H9 (cell line): ENCODE results near the gene EPHX1. TPM values are rescaled to one million over a fixed set of nuclear protein-coding genes. Genes with fewer than 3 reads are reported as not detected.

ENCODE experiments used
- DNase-seq: peaks from one replicate; pipeline ENCODE4 v3.0.0-alpha.2; 2017
- H2AFZ ChIP-seq: one replicate; pipeline ENCODE4 v1.6.1; 2013; ENCODE audit warnings: mild to moderate bottlenecking, low read length, control low read depth, moderate library complexity
- H2AK5ac ChIP-seq: 2 replicates; pipeline ENCODE4 v1.6.1; 2013; ENCODE audit warnings: low read length, control low read depth, mixed read lengths; ENCODE audit not compliant: insufficient read length
- H2BK120ac ChIP-seq: one replicate; pipeline ENCODE4 v1.6.1; 2013; ENCODE audit warnings: low read depth, mild to moderate bottlenecking, low read length, control low read depth, inconsistent platforms; ENCODE audit not compliant: poor library complexity, severe bottlenecking
- H2BK12ac ChIP-seq: 2 replicates; pipeline ENCODE4 v1.6.1; 2013; ENCODE audit warnings: low read length, control low read depth, mixed read lengths, low read depth; ENCODE audit not compliant: insufficient read length
- H2BK15ac ChIP-seq: 2 replicates; pipeline ENCODE4 v1.6.1; 2013; ENCODE audit warnings: low read depth, low read length, control low read depth
- H2BK20ac ChIP-seq: one replicate; pipeline ENCODE4 v1.6.1; 2013; ENCODE audit warnings: low read depth, mild to moderate bottlenecking, low read length, control low read depth, inconsistent platforms; ENCODE audit not compliant: poor library complexity, severe bottlenecking
- H2BK5ac ChIP-seq: 2 replicates; pipeline ENCODE4 v1.6.1; 2013; ENCODE audit warnings: low read length, control low read depth, mixed read lengths; ENCODE audit not compliant: insufficient read length
- H3K14ac ChIP-seq: 2 replicates; pipeline ENCODE4 v1.6.1; 2013; ENCODE audit warnings: low read length, control low read depth; ENCODE audit not compliant: insufficient read depth
- H3K18ac ChIP-seq: 2 replicates; pipeline ENCODE4 v1.6.1; 2013; ENCODE audit warnings: low read depth, mild to moderate bottlenecking, mixed read lengths, low read length, control low read depth; ENCODE audit not compliant: insufficient read length
- H3K23ac ChIP-seq: 2 replicates; pipeline ENCODE4 v1.6.1; 2013; ENCODE audit warnings: low read length, control low read depth, mixed read lengths, low read depth; ENCODE audit not compliant: insufficient read length
- H3K23me2 ChIP-seq: 2 replicates; pipeline ENCODE4 v1.6.1; 2013; ENCODE audit warnings: low read depth, mild to moderate bottlenecking, mixed read lengths, low read length, control low read depth; ENCODE audit not compliant: insufficient read length, poor library complexity, severe bottlenecking
- H3K27ac ChIP-seq: 2 replicates; pipeline ENCODE4 v1.5.1; 2013; ENCODE audit warnings: low read length, control low read depth, mixed read lengths, low read depth; ENCODE audit not compliant: insufficient read length
- H3K27me3 ChIP-seq: 2 replicates; pipeline ENCODE4 v1.6.1; 2013; ENCODE audit warnings: low read length, control low read depth, inconsistent platforms; ENCODE audit not compliant: insufficient read depth
- H3K4ac ChIP-seq: 2 replicates; pipeline ENCODE4 v1.6.1; 2013; ENCODE audit warnings: low read depth, mild to moderate bottlenecking, control low read depth, inconsistent platforms, low read length, moderate library complexity
- H3K4me1 ChIP-seq: 2 replicates; pipeline ENCODE4 v1.6.1; 2013; ENCODE audit warnings: low read length, control low read depth, inconsistent platforms; ENCODE audit not compliant: insufficient read depth
- H3K4me2 ChIP-seq: 2 replicates; pipeline ENCODE4 v1.6.1; 2013; ENCODE audit warnings: low read length, control low read depth, mixed read lengths; ENCODE audit not compliant: insufficient read length, insufficient read depth
- H3K56ac ChIP-seq: 2 replicates; pipeline ENCODE4 v1.6.1; 2013; ENCODE audit warnings: low read depth, mild to moderate bottlenecking, mixed read lengths, low read length, control low read depth; ENCODE audit not compliant: insufficient read length
- H3K79me1 ChIP-seq: 2 replicates; pipeline ENCODE4 v1.6.1; 2013; ENCODE audit warnings: low read depth, mild to moderate bottlenecking, moderate library complexity, low read length, control low read depth, inconsistent platforms; ENCODE audit not compliant: insufficient read depth, poor library complexity, severe bottlenecking
- H3K79me2 ChIP-seq: 2 replicates; pipeline ENCODE4 v1.6.1; 2013; ENCODE audit warnings: low read length, control low read depth, inconsistent platforms; ENCODE audit not compliant: insufficient read depth
- H3K9ac ChIP-seq: 2 replicates; pipeline ENCODE4 v1.6.1; 2013; ENCODE audit warnings: low read length, control low read depth, mixed read lengths; ENCODE audit not compliant: insufficient read length; ENCODE audit errors: extremely low read depth
- H3K9me3 ChIP-seq: one replicate; pipeline ENCODE4 v1.6.1; 2013; ENCODE audit warnings: low read depth, low read length, inconsistent platforms; ENCODE audit not compliant: control insufficient read depth
- H3T11ph ChIP-seq: one replicate; pipeline ENCODE4 v1.6.1; 2013; ENCODE audit warnings: mild to moderate bottlenecking, low read length, control low read depth, inconsistent platforms
- H4K20me1 ChIP-seq: one replicate; pipeline ENCODE4 v1.6.1; 2013; ENCODE audit not compliant: control insufficient read depth, insufficient read length, insufficient read depth
- H4K5ac ChIP-seq: 2 replicates; pipeline ENCODE4 v1.6.1; 2013; ENCODE audit warnings: low read depth, mild to moderate bottlenecking, mixed read lengths, low read length, control low read depth; ENCODE audit not compliant: insufficient read length
- H4K8ac ChIP-seq: replicated peaks from 2 replicates; pipeline ENCODE4 v1.6.1; 2013; ENCODE audit warnings: low read length, control low read depth, mixed read lengths, low read depth; ENCODE audit not compliant: insufficient read length
- H4K91ac ChIP-seq: 2 replicates; pipeline ENCODE4 v1.6.1; 2013; ENCODE audit warnings: low read depth, mild to moderate bottlenecking, moderate library complexity, mixed read lengths, low read length, control low read depth; ENCODE audit not compliant: insufficient read length
- H3K27ac Mint-ChIP-seq, 3 experiments: 2 replicates in 2 of 3; 3 replicates in 1 of 3; pipeline ENCODE4 v1.8.0; 2020 to 2021; ENCODE audit warnings: mixed read lengths in 3 of 3, mild to moderate bottlenecking in 1 of 3, moderate library complexity in 1 of 3
- H3K27me3 Mint-ChIP-seq: 2 replicates; pipeline ENCODE4 v1.8.0; 2021; ENCODE audit warnings: low read depth, mild to moderate bottlenecking, moderate library complexity, mixed read lengths
- H3K36me3 Mint-ChIP-seq, 3 experiments: 2 replicates in 2 of 3; 3 replicates in 1 of 3; pipeline ENCODE4 v1.8.0; 2020 to 2021; ENCODE audit warnings: low read depth in 3 of 3, mixed read lengths in 3 of 3; ENCODE audit not compliant: insufficient read depth in 1 of 3
- H3K4me1 Mint-ChIP-seq, 2 experiments: 2 replicates each; pipeline ENCODE4 v1.8.0; 2020; ENCODE audit warnings: mixed read lengths in 2 of 2
- H3K4me3 Mint-ChIP-seq, 2 experiments: 2 replicates in 1 of 2; 3 replicates in 1 of 2; pipeline ENCODE4 v1.8.0; 2020 to 2021; ENCODE audit warnings: mild to moderate bottlenecking in 2 of 2, mixed read lengths in 2 of 2, moderate library complexity in 1 of 2
- H3K9me3 Mint-ChIP-seq, 2 experiments: 2 replicates in 1 of 2; 3 replicates in 1 of 2; pipeline ENCODE4 v1.8.0; 2020; ENCODE audit warnings: mild to moderate bottlenecking in 2 of 2, mixed read lengths in 2 of 2, moderate library complexity in 1 of 2
- CTCF ChIP-seq: fragments of 200-600 bp; sonication (generic); conservative IDR thresholded peaks from 3 replicates; pipeline ENCODE4 v1.8.0; 2021; ENCODE audit warnings: antibody characterized with exemption, mild to moderate bottlenecking
- WGBS: extraction: QIAGEN DNeasy Blood & Tissue Kit; methylation state at CpG from one replicate; pipeline ENCODE4 v1.1.7; 2013; ENCODE audit warnings: missing lambda C conversion rate, low lambda C conversion rate, mixed read lengths; ENCODE audit not compliant: insufficient read length; ENCODE audit errors: extremely low coverage; 5-methylcytosine and 5-hydroxymethylcytosine counted together
- total RNA-seq: library from RNA; stranded (reverse); gene quantifications from 2 replicates; pipeline ENCODE4 v1.2.1, GENCODE V29; 2021

Gene EPHX1
- total RNA-seq, 1 experiment from 2014 or later, result 40.6 TPM

GRCh38 chr1:225860107-225860506, 50.2 kb downstream of the EPHX1 start:
- Histone ChIP-seq H3T11ph (no peak overlapping the region), H3K18ac (no peak overlapping the region), H4K20me1 (no peaks in the 10 kb centered on the region), H3K9ac (no peak overlapping the region), H4K5ac (no peak overlapping the region), H2BK5ac (no peak overlapping the region), H3K79me1 (no peaks in the 10 kb centered on the region), H3K4me2 (no peak overlapping the region), H3K56ac (no peak overlapping the region), H2BK20ac (no peak overlapping the region), H3K27ac (no peak overlapping the region), H3K4me1 (no peaks in the 10 kb centered on the region), H3K4ac (no peak overlapping the region), H4K91ac (no peak overlapping the region), H2AFZ (no peak overlapping the region), H2BK12ac (no peak overlapping the region), H2AK5ac (no peak overlapping the region), H4K8ac (no peak overlapping the region), H3K27me3 (no peaks in the 10 kb centered on the region), H3K23me2 (no peaks in the 10 kb centered on the region), H2BK15ac (no peak overlapping the region), H3K14ac (no peak overlapping the region), H3K23ac (no peak overlapping the region), H3K9me3 (no peaks in the 10 kb centered on the region), H2BK120ac (no peak overlapping the region), H3K79me2 (no peaks in the 10 kb centered on the region)
- WGBS, result no CpG with 5 or more reads among the region's 5 CpGs
- no peak for TF ChIP-seq CTCF
- Mint-ChIP-seq H3K36me3 (peaks cover 40 to 92% (median 48%) of the 10 kb centered on the region in 3 experiments; a peak in 6 of 7 replicates), H3K9me3 (no peaks in the 10 kb centered on the region), H3K27ac (no peak overlapping the region), H3K27me3 (no peaks in the 10 kb centered on the region), H3K4me3 (no peak overlapping the region), H3K4me1 (no peaks in the 10 kb centered on the region)
- DNase-seq, result no peak
